Natural killer cell (primary cell): ENCODE data around the gene FARS2. TPM values are rescaled to one million over a fixed set of nuclear protein-coding genes. Genes with fewer than 3 reads are reported as not detected.

Source experiments
- ATAC-seq, 3 donors: fragments of 150-1000 bp in 2 of 3; fragments of 200-7000 bp in 1 of 3; cut with Tn5 transposase; 1 replicate in 1 of 3; 2 replicates in 2 of 3; pipeline ENCODE4 v1.10.0; 2021; ENCODE audit warnings: mild to moderate bottlenecking in 2 of 3, moderate library complexity in 2 of 3
- DNase-seq, 2 donors: peaks; one replicate each; pipeline versions ENCODE4 v3.0.0 to v3.0.0-alpha.2; 2013 to 2021; ENCODE audit warnings: mixed read lengths in 1 of 2
- H3K27ac ChIP-seq: one replicate; pipeline ENCODE4 v1.5.1; 2013; ENCODE audit warnings: mild to moderate bottlenecking, low read length
- H3K27me3 ChIP-seq: one replicate; pipeline ENCODE4 v1.6.1; 2013; ENCODE audit warnings: low read length; ENCODE audit not compliant: control insufficient read depth, insufficient read depth
- H3K36me3 ChIP-seq: one replicate; pipeline ENCODE4 v1.6.1; 2013; ENCODE audit warnings: low read length; ENCODE audit not compliant: control insufficient read depth, insufficient read depth
- H3K4me1 ChIP-seq: one replicate; pipeline ENCODE4 v1.6.1; 2013; ENCODE audit warnings: low read length; ENCODE audit not compliant: control insufficient read depth, insufficient read depth
- H3K4me3 ChIP-seq: one replicate; pipeline ENCODE4 v1.5.1; 2013; ENCODE audit warnings: low read length
- H3K9me3 ChIP-seq: one replicate; pipeline ENCODE4 v1.6.1; 2013; ENCODE audit warnings: low read length; ENCODE audit not compliant: control insufficient read depth, insufficient read depth
- H3K27ac Mint-ChIP-seq, 2 donors: one replicate each; pipeline ENCODE4 v1.8.0; 2022; ENCODE audit warnings: mild to moderate bottlenecking in 2 of 2, mixed read lengths in 2 of 2, moderate library complexity in 1 of 2
- H3K27me3 Mint-ChIP-seq, 2 donors: one replicate each; pipeline ENCODE4 v1.8.0; 2022; ENCODE audit warnings: low read depth in 2 of 2, mixed read lengths in 2 of 2
- H3K36me3 Mint-ChIP-seq: one replicate; pipeline ENCODE4 v1.8.0; 2022; ENCODE audit warnings: mixed read lengths
- H3K4me1 Mint-ChIP-seq, 2 donors: one replicate each; pipeline ENCODE4 v1.8.0; 2022; ENCODE audit warnings: mixed read lengths in 2 of 2
- H3K4me3 Mint-ChIP-seq: one replicate; pipeline ENCODE4 v1.8.0; 2022; ENCODE audit warnings: mild to moderate bottlenecking, moderate library complexity, mixed read lengths
- H3K9me3 Mint-ChIP-seq, 2 donors: one replicate each; pipeline ENCODE4 v1.8.0; 2022; ENCODE audit warnings: mixed read lengths in 2 of 2
- WGBS: methylation state at CpG from one replicate; pipeline ENCODE4 v1.1.7; 2013; ENCODE audit warnings: missing lambda C conversion rate; ENCODE audit not compliant: insufficient coverage; 5-methylcytosine and 5-hydroxymethylcytosine counted together
- intact Hi-C: fragments of 100-400 bp; cut with micrococcal nuclease; formaldehyde crosslinking; loops from one replicate; pipeline ENCODE4 v1.14.2; 2022
- total RNA-seq, 4 donors: library from RNA; stranded (reverse); fragments of 120-200 nt in 1 of 4; gene quantifications; one replicate each; pipeline versions ENCODE4 v1.2.3 to v1.2.4, GENCODE V29; 2013 to 2022
- TF ChIP-seq, protein P1 (sequence below): fragments of 200-600 bp; IDR thresholded peaks from one replicate; pipeline ENCODE4 v1.8.0; 2022; ENCODE audit warnings: antibody characterized with exemption

Gene FARS2
- total RNA-seq, 3 donors from 2014 or later (not counting 1 experiment from before 2014, with no cell fraction given) = 15.3 to 24.8 (median 22.7) TPM

DNA sequence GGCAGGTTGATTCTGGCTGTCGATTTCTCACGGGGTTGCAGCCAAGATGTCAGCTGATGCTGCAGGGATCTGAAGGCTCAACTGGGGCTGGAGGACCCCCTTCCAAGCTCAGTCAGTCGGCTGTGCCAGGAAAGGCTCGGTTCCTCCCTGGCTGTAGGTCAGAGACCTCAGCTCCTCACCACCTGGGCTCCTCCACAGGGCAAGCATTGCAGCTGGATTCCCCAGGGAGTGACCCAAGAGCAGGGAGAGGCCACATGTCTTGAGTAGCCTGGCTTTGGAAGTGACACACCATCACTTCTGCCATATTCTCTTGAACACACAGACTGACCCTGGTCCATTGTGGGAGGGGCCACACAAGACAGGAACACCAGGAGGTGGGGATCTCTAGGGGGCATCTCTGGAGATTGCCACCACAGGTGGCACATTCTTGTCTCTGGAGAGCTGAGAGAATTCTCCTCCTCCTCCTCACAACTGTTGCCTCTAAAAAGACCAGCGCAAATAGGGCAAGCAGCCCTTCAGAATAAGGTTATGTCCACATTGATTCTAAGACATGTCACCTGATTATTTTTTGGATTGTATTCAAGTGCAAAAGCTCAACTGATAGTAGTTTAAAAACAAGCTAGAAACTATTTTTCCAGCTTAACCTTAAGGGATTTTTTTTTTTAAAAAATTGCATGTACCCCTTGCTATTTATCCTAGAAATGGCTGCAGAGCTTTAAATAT, 474.9 kb downstream of the FARS2 start:
- no peak for DNase-seq
- no peak for ATAC-seq
- peaks cover 8 to 10% of the 10 kb centered on the region in 2 donors for H3K4me1 Mint-ChIP-seq

GRCh38 chr6:5737460-5737859, 476.1 kb downstream of the FARS2 start:
- Histone ChIP-seq H3K27me3 (no peaks in the 10 kb centered on the region), H3K9me3 (no peaks in the 10 kb centered on the region), H3K4me3 (no peak overlapping the region), H3K27ac (no peak overlapping the region), H3K4me1 (no peaks in the 10 kb centered on the region), H3K36me3 (no peaks in the 10 kb centered on the region)
- H3K4me3 Mint-ChIP-seq = no peak overlapping the region
- ATAC-seq (no peak), DNase-seq (no peak)
- H3K4me1 Mint-ChIP-seq = no peaks in the 10 kb centered on the region
- H3K9me3 Mint-ChIP-seq = no peaks in the 10 kb centered on the region
- TF ChIP-seq, protein P1, sequence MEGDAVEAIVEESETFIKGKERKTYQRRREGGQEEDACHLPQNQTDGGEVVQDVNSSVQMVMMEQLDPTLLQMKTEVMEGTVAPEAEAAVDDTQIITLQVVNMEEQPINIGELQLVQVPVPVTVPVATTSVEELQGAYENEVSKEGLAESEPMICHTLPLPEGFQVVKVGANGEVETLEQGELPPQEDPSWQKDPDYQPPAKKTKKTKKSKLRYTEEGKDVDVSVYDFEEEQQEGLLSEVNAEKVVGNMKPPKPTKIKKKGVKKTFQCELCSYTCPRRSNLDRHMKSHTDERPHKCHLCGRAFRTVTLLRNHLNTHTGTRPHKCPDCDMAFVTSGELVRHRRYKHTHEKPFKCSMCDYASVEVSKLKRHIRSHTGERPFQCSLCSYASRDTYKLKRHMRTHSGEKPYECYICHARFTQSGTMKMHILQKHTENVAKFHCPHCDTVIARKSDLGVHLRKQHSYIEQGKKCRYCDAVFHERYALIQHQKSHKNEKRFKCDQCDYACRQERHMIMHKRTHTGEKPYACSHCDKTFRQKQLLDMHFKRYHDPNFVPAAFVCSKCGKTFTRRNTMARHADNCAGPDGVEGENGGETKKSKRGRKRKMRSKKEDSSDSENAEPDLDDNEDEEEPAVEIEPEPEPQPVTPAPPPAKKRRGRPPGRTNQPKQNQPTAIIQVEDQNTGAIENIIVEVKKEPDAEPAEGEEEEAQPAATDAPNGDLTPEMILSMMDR = no peak
- no peaks in the 10 kb centered on the region for H3K36me3 Mint-ChIP-seq
- no peaks in the 10 kb centered on the region for H3K27me3 Mint-ChIP-seq
- 95% methylated on average over 4 of the region's 4 CpGs for WGBS
- intact Hi-C loops = no loop called here
- no peak overlapping the region for H3K27ac Mint-ChIP-seq

More for the DNA sequence above, 474.9 kb downstream of the FARS2 start:
- Histone ChIP-seq H3K27ac (no peak overlapping the region), H3K4me3 (no peak overlapping the region), H3K9me3 (no peaks in the 10 kb centered on the region), H3K36me3 (no peaks in the 10 kb centered on the region), H3K27me3 (no peaks in the 10 kb centered on the region), H3K4me1 (no peaks in the 10 kb centered on the region)
- TF ChIP-seq, protein P1 = no peak
- Mint-ChIP-seq H3K36me3 (no peaks in the 10 kb centered on the region), H3K27ac (no peak overlapping the region), H3K4me3 (no peak overlapping the region), H3K27me3 (no peaks in the 10 kb centered on the region), H3K9me3 (no peaks in the 10 kb centered on the region)
- intact Hi-C loops = no loop called here
- WGBS = 72% methylated on average over 4 of the region's 5 CpGs

DNA sequence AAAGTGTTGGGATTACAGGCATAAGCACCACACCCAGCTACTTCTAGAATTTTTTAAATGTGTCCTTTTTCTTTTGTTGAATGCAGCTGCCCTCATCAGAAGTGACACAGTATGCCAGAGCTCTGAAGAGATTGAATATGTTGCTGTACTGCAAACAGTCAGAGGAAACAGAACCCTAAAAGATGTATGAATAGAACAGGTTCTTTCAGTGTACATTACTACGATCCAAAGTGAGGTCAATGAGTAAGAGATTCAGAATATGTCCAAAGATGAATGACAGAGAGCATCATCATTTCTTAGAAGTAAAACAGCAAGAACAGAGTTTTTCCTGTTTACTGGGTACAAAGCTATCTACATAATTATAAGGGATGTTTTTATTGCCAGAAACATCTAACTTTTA, 476.9 kb downstream of the FARS2 start:
- Histone ChIP-seq H3K4me3 (no peak overlapping the region), H3K36me3 (no peaks in the 10 kb centered on the region), H3K4me1 (no peaks in the 10 kb centered on the region), H3K27me3 (no peaks in the 10 kb centered on the region), H3K9me3 (no peaks in the 10 kb centered on the region), H3K27ac (no peak overlapping the region)
- H3K9me3 Mint-ChIP-seq = no peaks in the 10 kb centered on the region
- WGBS = 100% methylated on average over 1 of the region's 1 CpG
- intact Hi-C loops = no loop called here
- ATAC-seq (no peak), DNase-seq (no peak)
- no peaks in the 10 kb centered on the region for H3K27me3 Mint-ChIP-seq
- no peaks in the 10 kb centered on the region for H3K36me3 Mint-ChIP-seq
- no peak overlapping the region for H3K4me3 Mint-ChIP-seq
- H3K27ac Mint-ChIP-seq = no peak overlapping the region
- TF ChIP-seq, protein P1 = no peak
- H3K4me1 Mint-ChIP-seq = peaks cover 2% of the 10 kb centered on the region in 2 donors

- intact Hi-C loops = no loop called here
- no peak for DNase-seq
- H3K27ac Mint-ChIP-seq = no peak overlapping the region
Measured at GRCh38 chr6:5744497-5744896, 483.2 kb downstream of the FARS2 start.

More at GRCh38 chr6:5744497-5744896, 483.2 kb downstream of the FARS2 start:
- Histone ChIP-seq H3K4me1 (no peaks in the 10 kb centered on the region), H3K27ac (no peak overlapping the region), H3K9me3 (no peaks in the 10 kb centered on the region), H3K36me3 (no peaks in the 10 kb centered on the region), H3K4me3 (no peak overlapping the region), H3K27me3 (no peaks in the 10 kb centered on the region)
- TF ChIP-seq, protein P1 = no peak
- peaks cover 28 to 31% of the 10 kb centered on the region in 2 donors for H3K4me1 Mint-ChIP-seq
- H3K9me3 Mint-ChIP-seq = no peaks in the 10 kb centered on the region
- no peaks in the 10 kb centered on the region for H3K27me3 Mint-ChIP-seq
- ATAC-seq = no peak
- no peak overlapping the region for H3K4me3 Mint-ChIP-seq
- 96% methylated on average over 5 of the region's 5 CpGs for WGBS
- no peaks in the 10 kb centered on the region for H3K36me3 Mint-ChIP-seq
